IMR-90 (cell line): ENCODE results near the gene OTOL1. TPM values are rescaled to one million over a fixed set of nuclear protein-coding genes. Genes with fewer than 3 reads are reported as not detected.

Experiments used
- ATAC-seq: fragments of 200-7000 bp; cut with Tn5 transposase; 2 replicates; pipeline ENCODE4 v1.9.1; 2020; ENCODE audit warnings: low read depth, mild to moderate bottlenecking, moderate library complexity
- BruUV-seq: library from RNA; stranded (reverse); fragments of 400-500 nt; replicated peaks from 2 replicates; lab custom pipeline; 2021; lab: Mats Ljungman, UMichigan
- CTCF ChIA-PET: fragments of 300-600 bp; formaldehyde crosslinking; extraction: SDS; loops from one replicate; lab custom pipeline; 2021; ENCODE audit warnings: antibody characterized with exemption; lab: Yijun Ruan, JAX
- POLR2A ChIA-PET: fragments of 300-600 bp; sonication (Branson Sonifier 250); formaldehyde crosslinking; loops from one replicate; lab custom pipeline; 2022; ENCODE audit warnings: antibody characterized with exemption; ENCODE audit not compliant: unreplicated experiment; lab: Charles Lee
- DNase-seq: peaks from one replicate; pipeline ENCODE4 v3.0.0; 2013
- H2AFZ ChIP-seq: replicated peaks from 2 replicates; pipeline ENCODE3; 2013; ENCODE audit warnings: low read length, mild to moderate bottlenecking; ENCODE audit not compliant: poor library complexity
- H2AK5ac ChIP-seq: 2 replicates; pipeline ENCODE4 v1.6.1; 2013; ENCODE audit warnings: low read depth, low read length, inconsistent platforms
- H2AK9ac ChIP-seq: replicated peaks from 2 replicates; pipeline ENCODE3; 2013; ENCODE audit warnings: mild to moderate bottlenecking, low read depth, low read length, moderate library complexity; ENCODE audit not compliant: poor library complexity
- H2BK120ac ChIP-seq: 2 replicates; pipeline ENCODE4 v1.6.1; 2013; ENCODE audit warnings: low read depth, low read length, inconsistent platforms
- H2BK15ac ChIP-seq: 3 replicates; pipeline ENCODE4 v1.6.1; 2013; ENCODE audit warnings: low read depth, low read length, inconsistent platforms
- H2BK20ac ChIP-seq: 2 replicates; pipeline ENCODE4 v1.6.1; 2013; ENCODE audit warnings: low read depth, mild to moderate bottlenecking, inconsistent platforms, low read length, moderate library complexity
- H2BK5ac ChIP-seq: 2 replicates; pipeline ENCODE4 v1.6.1; 2013; ENCODE audit warnings: mild to moderate bottlenecking, low read depth, low read length, inconsistent platforms; ENCODE audit not compliant: poor library complexity, severe bottlenecking
- H3K14ac ChIP-seq: replicated peaks from 2 replicates; pipeline ENCODE4 v1.6.1; 2013; ENCODE audit warnings: low read depth, low read length, inconsistent platforms
- H3K18ac ChIP-seq: 2 replicates; pipeline ENCODE4 v1.6.1; 2013; ENCODE audit warnings: low read depth, low read length, control low read depth
- H3K23ac ChIP-seq: 2 replicates; pipeline ENCODE4 v1.6.1; 2013; ENCODE audit warnings: low read depth, low read length, inconsistent platforms
- H3K27ac ChIP-seq: 2 replicates; pipeline ENCODE4 v1.5.1; 2013; ENCODE audit warnings: mild to moderate bottlenecking, control low read depth, low read length; ENCODE audit not compliant: insufficient read depth
- H3K27me3 ChIP-seq: 2 replicates; pipeline ENCODE4 v1.6.1; 2013; ENCODE audit warnings: low read length; ENCODE audit not compliant: control insufficient read depth, insufficient read depth
- H3K36me3 ChIP-seq: 2 replicates; pipeline ENCODE4 v1.6.1; 2013; ENCODE audit warnings: low read length, mixed read lengths; ENCODE audit not compliant: control insufficient read depth, insufficient read depth
- H3K4ac ChIP-seq: 2 replicates; pipeline ENCODE4 v1.6.1; 2013; ENCODE audit warnings: low read depth, low read length, inconsistent platforms
- H3K4me1 ChIP-seq: 2 replicates; pipeline ENCODE4 v1.6.1; 2013; ENCODE audit warnings: low read length, mixed read lengths; ENCODE audit not compliant: control insufficient read depth, insufficient read depth
- H3K4me2 ChIP-seq: 2 replicates; pipeline ENCODE4 v1.6.1; 2013; ENCODE audit warnings: low read depth, mild to moderate bottlenecking, control low read depth, low read length, moderate library complexity
- H3K4me3 ChIP-seq: 2 replicates; pipeline ENCODE4 v1.5.1; 2013; ENCODE audit warnings: low read depth, mild to moderate bottlenecking, control low read depth, low read length, moderate library complexity; ENCODE audit not compliant: insufficient read depth
- H3K56ac ChIP-seq: 2 replicates; pipeline ENCODE4 v1.6.1; 2013; ENCODE audit warnings: low read length, inconsistent platforms; ENCODE audit not compliant: insufficient read depth; ENCODE audit errors: extremely low read depth
- H3K79me1 ChIP-seq, 2 experiments: 2 replicates each; pipeline ENCODE4 v1.6.1; 2013; ENCODE audit warnings: low read length in 2 of 2, inconsistent platforms in 1 of 2, low read depth in 1 of 2
- H3K9ac ChIP-seq: 2 replicates; pipeline ENCODE4 v1.6.1; 2013; ENCODE audit warnings: low read depth, low read length, control low read depth
- H3K9me1 ChIP-seq: 2 replicates; pipeline ENCODE4 v1.6.1; 2013; ENCODE audit warnings: low read length, inconsistent platforms; ENCODE audit not compliant: insufficient read depth
- H3K9me3 ChIP-seq: 2 replicates; pipeline ENCODE4 v1.6.1; 2013; ENCODE audit warnings: low read length; ENCODE audit not compliant: control insufficient read depth, insufficient read depth
- H4K20me1 ChIP-seq: 2 replicates; pipeline ENCODE4 v1.6.1; 2013; ENCODE audit warnings: low read length, inconsistent platforms; ENCODE audit not compliant: insufficient read depth
- H4K5ac ChIP-seq: 2 replicates; pipeline ENCODE4 v1.6.1; 2013; ENCODE audit warnings: mild to moderate bottlenecking, low read depth, low read length, control low read depth
- H4K8ac ChIP-seq, 2 experiments: 2 replicates each; pipeline ENCODE4 v1.6.1; 2013; ENCODE audit warnings: low read depth in 2 of 2, low read length in 2 of 2, control low read depth in 1 of 2, inconsistent platforms in 1 of 2
- H4K91ac ChIP-seq: 2 replicates; pipeline ENCODE4 v1.6.1; 2013; ENCODE audit warnings: low read depth, low read length, inconsistent platforms; ENCODE audit not compliant: insufficient read depth
- BHLHE40 ChIP-seq: fragments of 150-350 bp; IDR thresholded peaks from 2 replicates; pipeline ENCODE4 v1.6.1; 2016; ENCODE audit warnings: mild to moderate bottlenecking, low read depth, low read length
- CEBPB ChIP-seq: IDR thresholded peaks from 2 replicates; pipeline ENCODE4 v1.6.1; 2012; ENCODE audit warnings: low read depth, low read length, improper control_type of control experiment
- CHD1 ChIP-seq: IDR thresholded peaks from 2 replicates; pipeline ENCODE4 v1.6.1; 2012; ENCODE audit warnings: low read depth, low read length, improper control_type of control experiment
- CTCF ChIP-seq: conservative IDR thresholded peaks from 2 replicates; pipeline ENCODE4 v1.5.1; 2012; ENCODE audit warnings: mild to moderate bottlenecking, low read depth, low read length, improper control_type of control experiment
- ELK1 ChIP-seq: fragments of 150-350 bp; IDR thresholded peaks from 2 replicates; pipeline ENCODE4 v1.6.1; 2016; ENCODE audit warnings: low read depth, mild to moderate bottlenecking, low read length, moderate library complexity, borderline replicate concordance
- FOS ChIP-seq: fragments of 150-350 bp; IDR thresholded peaks from 2 replicates; pipeline ENCODE4 v1.6.1; 2016; ENCODE audit warnings: low read depth, low read length
- MAFK ChIP-seq: IDR thresholded peaks from 2 replicates; pipeline ENCODE4 v1.6.1; 2012; ENCODE audit warnings: low read depth, low read length, improper control_type of control experiment
- MAZ ChIP-seq: IDR thresholded peaks from 2 replicates; pipeline ENCODE4 v1.6.1; 2012; ENCODE audit warnings: low read depth, mild to moderate bottlenecking, low read length, improper control_type of control experiment, moderate library complexity, borderline replicate concordance
- MXI1 ChIP-seq: IDR thresholded peaks from 2 replicates; pipeline ENCODE4 v1.6.1; 2012; ENCODE audit warnings: low read depth, mild to moderate bottlenecking, low read length, moderate library complexity, borderline replicate concordance
- NFE2L2 ChIP-seq: fragments of 150-350 bp; IDR thresholded peaks from 2 replicates; pipeline ENCODE4 v1.6.1; 2016; ENCODE audit warnings: low read depth, mild to moderate bottlenecking, low read length
- POLR2A ChIP-seq: IDR thresholded peaks from 2 replicates; pipeline ENCODE4 v1.6.1; 2012; ENCODE audit warnings: mild to moderate bottlenecking, low read depth, low read length
- RAD21 ChIP-seq: IDR thresholded peaks from 2 replicates; pipeline ENCODE4 v1.6.1; 2012; ENCODE audit warnings: low read length, improper control_type of control experiment
- RCOR1 ChIP-seq: IDR thresholded peaks from 2 replicates; pipeline ENCODE4 v1.6.1; 2012; ENCODE audit warnings: mild to moderate bottlenecking, low read length, improper control_type of control experiment; ENCODE audit not compliant: insufficient replicate concordance
- RFX5 ChIP-seq: IDR thresholded peaks from 2 replicates; pipeline ENCODE4 v1.8.0; 2012; ENCODE audit warnings: low read depth, mild to moderate bottlenecking, low read length, moderate library complexity
- SMC3 ChIP-seq: fragments of 150-350 bp; IDR thresholded peaks from 2 replicates; pipeline ENCODE4 v1.6.1; 2016; ENCODE audit warnings: low read depth, mild to moderate bottlenecking, antibody characterized with exemption, low read length, moderate library complexity
- USF2 ChIP-seq: fragments of 150-350 bp; IDR thresholded peaks from 2 replicates; pipeline ENCODE4 v1.6.1; 2017; ENCODE audit warnings: mild to moderate bottlenecking, antibody characterized with exemption, low read length, low read depth
- dilution Hi-C: fragments of 300-500 bp; cut with HindIII; formaldehyde crosslinking; loops from one replicate; pipeline ENCODE4 v1.14.3; 2018; ENCODE audit warnings: low sequenced_read_pairs; ENCODE audit not compliant: unreplicated experiment
- in situ Hi-C: fragments of 300-500 bp; cut with MboI; formaldehyde crosslinking; loops from 3 replicates; pipeline ENCODE4 v1.14.3; 2019; ENCODE audit warnings: low sequenced_read_pairs, inconsistent platforms, mixed read lengths
- intact Hi-C: fragments of 100-400 bp; cut with micrococcal nuclease; formaldehyde crosslinking; loops from 2 replicates; pipeline ENCODE4 v1.10.0; 2022
- polyA plus RNA-seq, 3 experiments: library from polyadenylated mRNA; depleted of rRNA; stranded (reverse); fragments of >200 nt; gene quantifications; 2 replicates each; pipeline ENCODE4 v1.2.3, GENCODE V29; 2012; ENCODE audit warnings: low replicate concordance in 1 of 3
- total RNA-seq: library from RNA; depleted of rRNA; stranded (reverse); fragments of >200 nt; gene quantifications from 2 replicates; pipeline ENCODE4 v1.2.3, GENCODE V29; 2012

OTOL1 gene
- total and polyA plus RNA-seq, 2 of the 4 experiments (the other 2 are of a cell fraction) = not detected

GRCh38 chr3:161475206-161475605, 21.4 kb upstream of the OTOL1 start:
- TF ChIP-seq MAFK = no peak
- TF ChIP-seq MXI1 = no peak
- TF ChIP-seq CTCF = no peak
- no peak for TF ChIP-seq RAD21
- TF ChIP-seq USF2 = no peak
- no peak for TF ChIP-seq RCOR1
- TF ChIP-seq FOS = no peak
- no peak for TF ChIP-seq RFX5
- no peak for TF ChIP-seq POLR2A
- no peak for TF ChIP-seq NFE2L2
- no peak for TF ChIP-seq CHD1
- TF ChIP-seq BHLHE40 = no peak
- no peak for TF ChIP-seq SMC3
- no peak for TF ChIP-seq CEBPB
- no peak for TF ChIP-seq MAZ
- no peak for TF ChIP-seq ELK1
- POLR2A ChIA-PET = no interaction called here
- Histone ChIP-seq H3K79me1 (no peaks in the 10 kb centered on the region), H2AK9ac (no peak overlapping the region), H3K4me1 (no peaks in the 10 kb centered on the region), H2BK20ac (no peak overlapping the region), H4K20me1 (no peaks in the 10 kb centered on the region), H3K9me3 (no peaks in the 10 kb centered on the region), H3K4me2 (no peak overlapping the region), H2BK120ac (no peak overlapping the region), H3K23ac (no peak overlapping the region), H3K4ac (no peak overlapping the region), H3K14ac (no peak overlapping the region), H3K27ac (no peak overlapping the region), H3K4me3 (no peak overlapping the region), H3K36me3 (no peaks in the 10 kb centered on the region), H2BK15ac (no peak overlapping the region), H2BK5ac (no peak overlapping the region), H3K9me1 (no peaks in the 10 kb centered on the region), H4K8ac (no peak overlapping the region), H4K91ac (no peak overlapping the region), H3K9ac (no peak overlapping the region), H3K27me3 (no peaks in the 10 kb centered on the region), H3K18ac (no peak overlapping the region), H2AK5ac (no peak overlapping the region), H4K5ac (no peak overlapping the region), H2AFZ (no peak overlapping the region), H3K56ac (no peak overlapping the region)
- dilution Hi-C loops (no loop called here), in situ Hi-C loops (no loop called here), intact Hi-C loops (no loop called here)
- DNase-seq (no peak), ATAC-seq (no peak)
- no TSS peak for BruUV-seq
- CTCF ChIA-PET = no interaction called here
